DMS53 (cell line): ENCODE data around the gene DDX24.
"Not testable (repeated sequence)": the region's sequence is repeated elsewhere in the genome, so short reads cannot be mapped to it uniquely, and the experiment has no call there.

Source experiments
- DNase-seq: peaks from one replicate; lab custom pipeline; 2025; lab: John Stamatoyannopoulos, UW

Gene DDX24

DNA sequence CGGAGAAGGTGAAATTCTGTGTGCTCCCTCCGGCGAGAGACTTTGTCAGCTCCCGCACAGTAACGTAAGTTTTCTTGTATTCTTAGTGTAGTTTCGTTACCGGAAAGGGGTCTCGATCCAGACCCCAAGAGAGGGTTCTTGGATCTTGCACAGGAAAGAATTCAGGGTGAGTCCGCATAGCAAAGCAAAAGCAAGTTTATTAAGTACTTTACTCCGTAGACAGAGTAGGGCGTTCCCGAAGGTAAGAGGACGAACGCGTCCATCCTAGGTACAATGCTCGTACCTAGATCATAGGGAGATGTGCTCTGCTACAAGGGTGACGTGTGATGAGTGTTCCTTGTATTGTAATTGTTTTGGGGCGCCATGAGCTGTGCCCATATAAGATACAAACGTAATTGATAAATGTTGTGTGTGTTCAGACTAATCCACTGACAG, 401 bp upstream of the DDX24 start:
- peak; percentile 54 for DNase-seq

DNA sequence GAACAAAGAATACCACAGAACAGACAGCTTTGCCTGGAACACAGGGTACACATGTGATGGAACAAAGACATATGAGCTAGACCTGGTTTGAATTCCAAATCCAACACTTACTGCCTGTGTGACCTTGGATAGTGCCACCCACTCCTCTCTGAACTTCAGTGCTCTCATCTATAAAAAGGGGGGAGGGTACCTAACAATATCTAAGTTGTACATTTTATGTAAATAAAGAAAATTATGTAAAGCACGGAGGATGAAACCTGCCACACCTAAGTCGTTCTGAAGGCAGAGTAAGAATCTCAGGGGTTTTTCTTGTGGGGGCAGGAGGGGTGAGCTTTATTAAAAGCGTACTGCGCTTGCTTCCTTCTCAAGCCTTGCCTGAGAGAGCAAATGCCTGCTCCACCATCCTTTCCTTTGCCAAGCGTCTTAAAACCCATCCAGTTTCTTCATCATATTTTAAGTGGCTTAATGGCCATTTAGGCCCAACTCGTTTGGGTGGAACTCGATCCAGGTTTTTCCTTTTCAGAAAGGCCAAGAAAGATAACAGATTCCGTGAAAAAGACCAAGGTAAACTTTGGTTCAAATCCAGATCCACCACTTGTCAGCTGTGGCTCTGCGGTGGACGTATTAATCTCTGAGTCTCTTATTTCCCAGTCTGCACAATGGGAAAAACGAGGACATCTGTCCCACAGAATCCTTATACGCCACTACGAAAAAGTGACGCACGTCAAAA, 946 bp downstream of the DDX24 start:
- DNase-seq, result peak; percentile 26

DNA sequence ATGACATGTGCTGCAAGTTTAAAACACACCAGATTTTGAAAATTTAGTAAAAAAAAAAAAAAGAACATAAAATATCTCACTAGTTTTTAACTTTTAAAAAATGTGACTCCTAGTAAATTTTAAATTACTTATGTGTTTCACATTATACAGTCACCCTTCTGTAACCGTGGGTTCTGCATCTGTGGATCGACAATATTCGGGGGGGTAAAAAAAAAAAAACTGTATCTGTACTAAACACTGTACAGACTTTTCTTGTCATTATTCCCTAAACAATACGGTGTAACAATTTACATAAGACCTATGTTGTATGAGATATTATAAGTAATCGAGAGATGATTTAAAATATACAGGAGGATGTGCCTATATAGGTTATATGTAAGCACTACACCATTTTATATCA, 3.2 kb downstream of the DDX24 start:
- DNase-seq, result no peak

DNA sequence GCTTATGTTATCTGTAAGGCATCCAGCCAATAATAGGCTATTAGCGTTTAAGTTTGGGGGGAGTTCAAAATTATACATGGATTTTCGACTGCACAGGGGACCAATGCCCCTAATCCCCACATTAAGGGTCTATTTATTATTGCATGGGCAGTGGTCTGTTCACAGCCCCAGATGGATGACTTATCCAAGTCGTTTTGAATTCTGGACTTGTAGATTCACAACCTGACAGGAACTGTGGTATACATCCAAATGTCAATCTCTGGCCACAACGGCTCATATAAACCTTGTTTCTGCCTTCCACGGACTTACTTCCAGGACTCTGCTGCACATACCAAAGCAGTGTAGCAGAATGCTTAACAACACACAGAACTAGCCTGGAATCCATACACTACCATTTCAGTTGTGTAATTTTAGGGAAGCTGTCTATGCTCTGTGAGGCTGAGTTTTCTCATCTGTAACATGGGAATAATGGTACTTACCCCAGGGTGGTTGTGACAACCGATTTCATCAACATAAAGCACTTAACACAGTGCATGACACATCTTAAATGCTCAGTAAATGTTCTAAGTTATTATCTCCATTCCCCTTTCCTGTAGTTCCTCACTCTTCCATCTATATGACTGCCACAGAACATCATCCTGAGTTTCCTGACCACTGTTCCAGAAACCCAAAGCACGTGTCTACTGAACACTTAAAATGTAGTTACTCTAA, 3.7 kb downstream of the DDX24 start:
- no peak for DNase-seq

DNA sequence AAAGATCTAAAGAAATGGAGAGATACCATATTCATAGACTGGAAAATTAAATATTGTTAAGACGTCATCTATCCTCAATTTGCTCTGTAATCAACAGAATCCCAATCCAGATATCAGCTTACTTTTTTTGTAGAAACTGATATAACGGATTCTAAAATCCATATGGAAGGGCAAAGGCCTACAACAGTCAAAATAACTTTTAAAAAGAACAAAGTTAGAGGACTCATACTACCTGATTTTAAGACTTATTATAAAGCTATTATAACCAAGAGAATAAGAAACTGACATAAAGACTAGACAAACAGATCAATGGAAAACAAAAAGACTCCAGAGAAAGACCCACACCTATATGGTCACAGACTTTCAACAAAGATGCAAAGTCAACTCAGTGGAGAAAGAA, 6.0 kb downstream of the DDX24 start:
- no peak for DNase-seq

DNA sequence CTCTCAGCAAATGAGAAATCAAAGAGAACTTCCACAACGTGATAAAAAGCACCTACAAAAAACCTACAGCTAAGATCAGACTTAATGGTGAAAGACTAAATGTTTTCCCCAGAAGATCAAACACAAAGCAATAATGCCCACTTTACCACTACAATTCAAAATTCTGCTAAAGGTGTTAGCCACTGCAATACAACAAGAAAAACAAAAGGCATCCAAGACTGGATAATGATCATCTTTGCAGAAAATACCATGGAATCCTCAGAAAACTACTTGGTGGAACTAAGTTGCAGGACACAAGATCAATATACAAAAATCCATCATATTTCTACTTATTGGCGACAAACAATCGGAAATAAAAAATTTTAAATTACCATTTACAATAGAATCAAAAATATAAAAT, 6.5 kb downstream of the DDX24 start:
- DNase-seq, result no peak

DNA sequence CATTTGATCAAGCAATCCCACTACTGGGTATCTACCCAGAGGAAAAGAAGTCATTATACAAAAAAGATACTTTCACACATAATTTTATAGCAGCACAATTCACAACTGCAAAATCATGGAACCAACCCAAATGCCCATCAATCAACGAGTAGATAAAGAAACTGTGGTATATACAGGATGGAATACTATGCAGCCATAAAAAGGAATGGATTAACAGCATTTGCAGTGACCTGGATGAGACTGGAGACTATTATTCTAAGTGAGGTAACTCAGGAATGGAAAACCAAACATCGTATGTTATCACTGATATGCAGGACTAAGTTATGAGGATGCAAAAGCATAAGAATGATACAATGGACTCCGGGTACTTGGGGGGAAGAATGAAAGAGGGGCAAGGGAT, 8.9 kb downstream of the DDX24 start:
- not testable (repeated sequence) for DNase-seq

DNA sequence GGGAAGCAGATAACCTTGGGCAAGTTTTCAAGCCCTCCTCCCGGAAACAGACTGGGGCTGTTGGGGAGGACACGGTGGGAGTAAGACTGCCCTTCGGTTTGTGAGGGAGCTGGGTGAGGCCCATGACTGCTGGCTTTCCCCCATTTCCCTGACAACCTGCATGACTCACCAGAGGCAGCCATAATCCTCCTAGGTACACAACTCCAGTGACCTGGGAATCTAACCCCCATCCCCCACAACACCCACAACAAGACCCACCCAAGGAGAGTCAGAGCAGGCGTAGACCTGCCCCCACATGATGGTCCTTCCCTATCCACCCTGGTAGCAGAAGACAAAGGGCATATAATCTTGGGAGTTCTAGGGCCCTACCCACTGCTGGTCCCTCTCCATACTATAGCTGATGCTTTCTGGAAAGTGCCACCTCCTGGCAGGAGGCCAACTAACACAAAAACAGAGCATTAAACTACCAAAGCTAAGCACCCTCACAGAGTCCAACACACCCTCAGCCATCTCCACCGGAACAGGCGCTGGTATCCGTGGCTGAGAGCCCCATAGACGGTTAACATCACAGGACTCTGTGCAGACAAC, 14.8 kb downstream of the DDX24 start:
- peak; percentile 65 for DNase-seq

DNA sequence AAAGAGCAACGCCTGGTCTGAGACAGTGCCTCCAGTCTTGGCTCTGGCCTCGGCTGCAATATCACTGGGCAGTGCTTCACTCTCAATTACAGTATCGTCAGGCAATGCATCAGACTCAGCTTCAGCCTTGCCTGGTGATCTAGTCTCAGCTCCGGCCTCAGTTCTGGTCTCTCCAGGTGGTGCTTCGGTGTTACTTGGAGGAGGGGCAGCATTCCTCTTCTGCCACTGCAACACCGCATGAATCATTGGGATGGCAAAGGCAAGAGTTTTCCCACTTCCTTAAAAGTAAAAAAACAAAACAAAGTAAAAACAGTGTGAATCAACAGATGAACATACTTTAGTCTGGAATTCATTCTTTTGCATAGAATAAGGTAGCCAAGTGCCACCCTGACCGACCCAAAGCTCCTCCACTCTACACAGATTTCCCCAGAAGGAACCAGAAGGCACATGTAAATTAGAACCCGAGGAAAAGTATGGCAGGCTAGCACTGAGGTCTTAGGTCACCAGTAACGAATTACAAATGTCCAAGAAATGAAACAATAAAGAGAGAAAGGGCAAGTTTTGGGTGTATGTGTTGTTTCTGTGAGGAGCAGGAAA, 18.6 kb downstream of the DDX24 start:
- no peak for DNase-seq

DNA sequence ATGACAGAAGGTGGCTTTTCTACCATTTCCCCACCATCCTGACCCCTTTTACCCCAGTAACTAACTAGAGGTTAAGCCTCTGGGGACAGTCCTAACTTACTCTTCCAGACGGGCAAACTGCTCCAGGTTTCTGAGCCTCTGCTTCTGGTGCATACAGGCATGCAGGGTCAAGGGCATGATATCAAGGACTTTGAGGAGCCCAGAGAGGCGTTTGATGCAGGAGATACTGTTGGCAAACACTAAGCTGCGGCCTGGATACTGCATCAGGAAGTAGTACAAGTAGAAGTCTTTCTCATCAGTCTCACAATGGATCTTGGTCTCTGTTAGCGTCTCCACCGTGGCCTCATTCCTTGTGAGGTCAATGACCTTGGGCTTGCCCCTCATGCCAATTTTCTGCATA, 21.0 kb downstream of the DDX24 start:
- DNase-seq, result no peak

DNA sequence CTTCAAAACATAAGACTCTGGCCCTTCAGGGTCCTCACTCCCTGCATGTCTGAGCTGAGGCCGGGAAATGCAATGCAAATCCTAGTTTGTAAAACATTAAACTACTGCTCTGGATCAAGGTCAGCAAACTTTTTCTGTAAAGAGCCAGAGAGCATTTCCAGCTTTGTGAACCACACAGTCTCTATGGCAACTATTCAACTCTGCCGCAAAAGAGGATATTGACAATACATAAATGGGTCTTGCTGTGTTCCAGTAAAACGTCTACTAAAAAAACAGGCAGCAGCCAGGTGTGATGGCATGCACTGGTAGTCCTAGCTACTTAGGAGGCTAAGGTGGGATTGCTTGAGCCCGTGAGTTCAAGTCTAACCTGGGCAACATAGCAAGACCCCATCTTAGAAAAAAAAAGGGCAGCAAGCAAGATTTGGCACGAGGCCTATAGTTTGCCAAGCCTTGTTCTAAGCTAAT, 22.3 kb downstream of the DDX24 start:
- DNase-seq, result no peak

DNA sequence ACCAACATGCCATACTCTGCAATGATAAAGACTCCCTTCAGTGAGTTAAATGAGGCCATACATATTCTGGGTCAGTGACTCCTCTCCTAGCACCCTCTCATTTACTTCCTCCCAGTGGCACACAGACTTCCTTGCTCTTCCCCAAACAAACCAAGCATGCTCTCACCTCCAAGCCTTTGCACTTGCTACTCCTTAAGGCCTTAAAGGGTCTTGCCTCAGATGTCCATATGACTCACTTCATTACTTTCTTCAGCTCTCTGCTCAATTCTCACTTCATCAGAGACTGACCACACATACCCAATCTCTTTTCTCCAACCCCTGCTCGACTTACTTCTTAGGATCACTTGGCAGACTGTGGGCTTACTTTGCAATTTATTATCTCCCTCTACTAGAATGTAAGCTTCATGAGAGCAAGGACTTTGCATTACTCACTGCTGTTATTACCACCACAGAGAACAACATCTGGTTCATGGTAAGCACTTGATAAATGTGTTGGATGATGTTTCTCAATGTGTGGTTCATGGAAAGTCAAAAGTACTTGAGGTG, 22.8 kb downstream of the DDX24 start:
- DNase-seq, result no peak

DNA sequence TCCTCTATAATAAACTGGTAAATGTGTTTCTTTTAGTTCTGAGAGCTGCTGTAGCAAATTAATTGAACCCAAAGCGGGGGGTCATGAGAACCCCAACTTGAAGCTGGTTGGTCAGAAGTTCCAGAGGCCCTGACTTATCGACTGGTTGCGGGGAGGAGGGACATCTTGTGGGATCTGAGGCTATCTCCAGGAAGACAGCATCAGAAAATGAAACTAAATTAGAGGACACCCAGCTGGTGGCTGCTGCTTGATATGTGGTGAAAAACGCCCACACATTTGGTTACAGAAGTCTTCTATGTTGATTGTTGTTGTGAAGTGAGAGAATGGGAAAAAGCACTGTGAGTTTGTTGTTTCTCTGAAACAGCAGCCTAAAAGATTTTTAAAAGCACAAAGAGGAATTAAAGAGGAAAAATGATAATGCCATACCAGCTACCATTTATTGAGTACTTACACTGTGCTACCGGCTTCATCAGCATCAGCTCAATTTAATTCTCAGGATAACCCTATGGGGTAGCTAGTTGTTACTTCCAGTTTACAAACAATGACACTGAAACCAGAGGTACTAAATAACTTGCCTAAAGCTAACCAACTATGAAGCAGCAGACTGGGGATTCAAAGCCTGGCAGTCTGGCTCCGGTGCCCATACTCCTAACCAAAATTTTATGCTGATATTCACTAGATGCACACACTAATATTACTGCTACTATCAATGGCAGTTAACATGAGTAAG, 24.3 kb downstream of the DDX24 start:
- no peak for DNase-seq

DNA sequence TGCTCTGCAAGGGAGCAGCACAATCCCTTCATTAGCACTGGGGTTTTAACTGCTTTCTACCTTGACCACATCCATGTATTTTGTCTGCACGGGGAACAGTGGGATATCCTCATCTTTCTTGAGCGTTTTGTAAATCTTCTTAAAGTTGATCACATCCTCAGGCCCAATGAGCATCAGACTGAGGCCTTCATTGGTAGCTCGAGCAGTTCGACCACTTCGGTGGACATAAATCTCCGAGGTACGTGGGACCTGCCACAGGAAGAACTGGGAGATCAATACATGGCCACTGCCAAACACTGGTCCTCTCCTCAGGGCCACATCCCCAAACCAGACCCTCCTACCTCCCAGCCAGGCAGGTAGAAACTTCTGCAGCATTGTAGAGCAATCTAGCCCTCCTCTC, 26.1 kb downstream of the DDX24 start:
- DNase-seq, result no peak

DNA sequence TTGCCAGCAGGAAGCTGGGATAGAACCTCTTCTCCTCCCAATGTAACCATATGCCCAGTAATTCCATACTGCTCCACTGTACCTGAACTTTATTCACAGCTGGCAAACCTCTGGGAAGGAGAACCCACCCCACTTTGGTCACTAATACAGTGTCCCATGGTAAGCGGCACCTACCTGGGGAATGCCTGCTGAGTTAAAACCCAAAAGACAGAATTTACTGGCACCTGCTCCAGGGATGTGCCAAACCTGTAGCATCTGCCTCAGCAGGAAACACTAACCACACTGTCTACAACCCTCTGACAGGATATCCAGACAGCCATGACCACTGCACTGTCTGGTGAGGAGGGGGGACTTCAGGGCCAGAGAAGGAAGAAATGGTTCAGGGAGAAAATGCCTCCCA, 26.6 kb downstream of the DDX24 start:
- DNase-seq, result no peak

DNA sequence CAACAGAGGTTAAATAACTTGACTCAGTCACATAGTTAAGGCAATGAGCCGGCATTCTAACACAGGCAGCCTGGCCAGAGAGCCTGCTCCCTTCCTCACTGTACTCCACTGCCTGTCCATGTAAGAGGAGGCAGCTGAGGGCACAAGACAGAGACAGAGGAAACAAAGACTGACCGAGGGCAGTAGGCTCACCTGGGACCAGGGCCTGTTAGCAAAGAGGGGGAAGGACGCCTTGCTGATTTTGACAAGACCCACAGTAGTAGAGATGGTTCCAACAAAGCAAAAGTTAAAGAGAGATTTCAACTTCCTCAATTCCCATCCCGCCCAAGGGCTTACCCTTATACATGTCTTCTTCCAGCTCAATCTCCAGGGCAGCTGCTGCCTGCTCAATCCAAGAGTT, 28.3 kb downstream of the DDX24 start:
- DNase-seq, result no peak

DNA sequence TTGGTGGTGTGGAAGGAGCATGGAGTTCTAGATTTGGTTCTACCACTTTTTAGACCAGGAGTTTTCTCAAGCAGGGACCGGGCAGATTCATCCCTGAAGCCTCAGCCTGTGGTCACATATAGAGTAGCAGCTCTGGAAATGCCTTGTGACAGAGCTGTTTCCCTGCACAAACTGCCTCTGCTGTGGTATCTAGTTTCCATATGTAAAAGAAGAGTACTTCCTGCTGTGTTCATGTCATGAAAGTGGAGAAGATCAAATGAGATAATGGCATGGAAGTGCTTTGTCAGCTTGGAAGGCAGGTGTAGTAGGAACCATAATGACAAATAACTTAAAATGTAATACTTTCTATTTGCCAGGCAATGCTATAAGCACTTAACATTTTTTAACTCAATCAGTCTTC, 28.8 kb downstream of the DDX24 start:
- peak; percentile 6 for DNase-seq

DNA sequence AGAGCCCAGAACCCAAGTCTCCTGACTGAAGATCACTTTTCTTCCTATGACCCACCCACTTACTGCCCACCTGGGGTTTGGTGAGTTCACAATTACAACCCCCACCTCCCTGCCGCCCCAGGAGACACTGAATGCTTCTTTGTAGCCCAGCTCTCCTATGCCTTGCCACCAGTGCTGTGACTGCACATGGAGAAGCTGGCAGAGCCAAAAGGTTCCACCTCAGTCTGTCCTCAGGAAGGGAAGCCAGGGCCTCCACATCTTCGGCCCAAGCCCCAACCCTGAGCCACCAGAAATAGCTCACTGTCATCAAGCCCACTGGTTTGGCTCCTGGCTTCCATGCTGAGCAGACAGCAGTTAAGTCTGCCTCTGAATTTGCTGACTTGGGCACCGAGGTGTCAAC, 29.2 kb downstream of the DDX24 start:
- no peak for DNase-seq

DNA sequence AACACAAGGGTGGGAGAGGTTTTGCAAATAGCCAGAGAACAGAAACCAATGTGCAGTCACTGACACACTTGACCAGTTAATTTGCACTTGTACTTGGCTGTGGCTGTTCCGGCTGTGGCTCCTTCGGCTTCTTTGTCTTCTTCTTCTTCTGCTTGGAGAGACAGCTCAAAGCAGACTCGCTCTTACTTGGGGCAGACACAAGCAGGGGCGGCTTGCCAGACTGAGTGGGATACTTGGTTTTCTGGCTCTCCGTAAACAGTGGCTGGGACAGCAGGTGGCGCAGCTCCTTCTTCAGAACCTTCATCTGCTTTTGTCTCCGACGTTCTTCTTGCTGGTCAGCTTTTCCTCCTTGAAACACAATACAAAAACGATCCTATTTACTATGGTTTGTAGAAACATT, 29.9 kb downstream of the DDX24 start:
- peak; percentile 5 for DNase-seq

DNA sequence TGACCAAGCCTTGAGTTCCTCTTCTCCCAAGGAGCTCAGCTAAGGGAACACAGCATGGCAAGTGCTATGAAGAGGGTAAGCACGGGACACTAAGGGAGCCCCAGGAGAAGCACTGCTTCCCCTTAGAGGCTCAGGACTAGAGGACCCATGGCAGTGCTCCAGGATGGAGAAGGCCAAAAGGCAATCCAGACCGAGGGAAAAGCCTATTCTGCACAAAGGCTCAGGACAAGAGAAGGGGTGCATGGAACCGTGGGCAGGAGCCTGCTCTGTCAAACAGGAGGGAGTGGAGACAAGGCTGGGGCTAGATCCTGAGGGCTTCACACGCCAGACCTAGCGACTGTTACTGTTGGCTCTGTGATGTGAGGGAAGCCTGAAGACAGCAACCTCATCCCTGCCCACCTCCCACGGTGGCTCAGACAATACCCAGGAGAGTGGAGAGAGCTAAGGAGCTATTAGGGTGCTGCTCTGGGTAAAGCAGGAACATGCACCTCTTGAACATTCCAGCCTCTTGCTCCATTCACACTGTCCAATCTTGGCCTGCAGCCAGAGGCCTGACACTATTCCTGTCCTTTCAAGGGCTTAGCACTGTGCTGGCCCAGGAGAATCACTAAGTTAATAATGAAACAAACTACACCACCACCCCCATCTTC, 30.6 kb downstream of the DDX24 start:
- no peak for DNase-seq

DNA sequence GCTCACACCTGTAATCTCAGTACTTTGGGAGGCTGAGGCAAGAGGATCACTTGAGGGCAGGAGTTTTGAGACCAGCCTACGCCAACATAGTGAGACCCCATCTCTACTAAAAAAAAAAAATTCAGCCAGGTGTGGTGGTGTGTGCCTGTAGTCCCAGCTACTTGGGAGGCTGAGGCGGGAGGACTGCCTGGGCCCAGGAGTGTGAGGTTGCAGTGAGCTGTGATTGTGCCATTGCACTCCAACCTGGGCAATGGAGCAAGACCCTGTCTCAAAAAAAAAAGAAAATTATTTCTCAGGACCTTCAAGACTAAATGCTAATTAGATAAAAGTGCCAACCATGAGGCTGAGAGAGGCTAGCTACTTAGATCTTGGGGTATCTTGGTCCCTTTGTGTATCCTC, 31.4 kb downstream of the DDX24 start:
- no peak for DNase-seq
